Measurements from ENCODE around the gene SNRNP25.

The SNRNP25 gene

DNA sequence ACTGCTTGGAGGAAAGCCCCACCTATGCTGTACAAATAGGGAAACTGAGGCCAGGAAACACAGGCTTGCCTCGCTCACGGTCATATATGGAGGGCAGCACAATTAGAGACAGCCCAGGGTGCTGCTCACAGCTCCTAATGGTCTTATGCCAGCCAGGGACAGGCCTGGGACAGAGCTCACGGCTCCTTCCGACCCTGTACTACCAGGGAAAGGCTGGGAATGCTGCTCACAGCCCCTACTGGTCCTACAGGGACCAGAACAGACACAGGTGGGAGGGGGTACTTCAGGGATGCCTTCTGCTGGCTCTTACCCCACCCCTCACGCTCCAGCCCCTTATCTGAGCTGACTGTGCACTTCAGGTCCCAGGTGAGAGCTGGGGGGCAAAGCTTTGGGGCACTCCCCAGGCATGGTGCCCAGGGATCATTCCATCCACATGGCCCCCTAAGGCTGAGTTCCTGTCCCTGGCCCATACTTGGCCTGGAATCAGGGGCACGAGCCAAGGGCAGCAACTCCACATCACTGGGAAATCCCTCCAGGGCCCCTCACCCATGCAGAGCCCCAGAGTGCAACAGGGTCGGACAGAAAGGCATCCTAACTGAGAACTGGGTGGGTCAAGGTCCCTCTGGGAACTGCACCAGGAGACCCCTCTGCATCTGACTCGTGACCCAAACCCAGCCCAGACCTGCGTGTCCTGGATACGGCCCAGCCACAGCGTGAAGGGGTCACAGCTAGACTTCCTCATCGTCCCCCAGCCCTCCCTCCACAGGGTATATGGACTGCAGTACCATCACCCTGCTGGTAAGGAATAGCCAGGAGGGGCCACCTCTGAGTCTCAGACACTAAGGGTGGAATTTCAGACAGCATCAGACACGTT is 12.9 kb downstream of the SNRNP25 start:
- DNase-seq (ENCODE audit: low read depth): no peak
- no peak for TF ChIP-seq CTCF (conservative IDR thresholded peaks at IDR 0.05; ENCODE audit: control insufficient read depth, insufficient read depth, low read depth, low read length)
- H3K4me3 ChIP-seq (ENCODE audit: control insufficient read depth, low read depth, low read length): no peak overlapping the region

DNA sequence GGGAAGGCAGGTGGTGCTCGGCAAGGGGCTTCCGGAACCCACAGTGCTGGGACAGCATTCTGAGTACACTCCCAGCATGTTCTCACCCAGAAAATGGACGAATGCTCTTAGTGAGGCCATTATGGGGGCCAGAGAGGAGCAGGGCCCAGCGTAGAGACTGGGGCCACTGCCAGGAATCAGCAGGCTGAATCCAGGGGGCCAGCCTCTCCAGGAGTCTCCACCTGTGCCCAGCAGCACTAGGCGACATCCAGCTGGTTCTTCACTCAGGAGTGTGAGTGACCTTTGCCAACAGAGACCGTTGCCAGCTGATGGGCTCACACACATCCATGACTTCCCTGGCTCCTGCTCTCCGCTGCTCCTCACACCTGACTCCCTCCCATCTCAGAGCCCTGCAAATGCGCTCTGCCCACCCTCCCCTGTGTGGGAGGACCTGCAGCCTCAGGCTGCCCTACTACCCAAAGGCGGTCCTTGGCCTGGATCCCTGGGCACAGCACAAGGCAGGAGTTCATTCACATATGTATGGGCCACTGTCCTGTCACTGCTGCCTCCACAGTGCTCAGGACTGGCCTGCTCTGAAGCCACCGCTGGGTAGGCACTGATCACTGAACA is 13.7 kb downstream of the SNRNP25 start:
- no peak for DNase-seq (ENCODE audit: low read depth)
- TF ChIP-seq CTCF (conservative IDR thresholded peaks at IDR 0.05; ENCODE audit: control insufficient read depth, insufficient read depth, low read depth, low read length): no peak
- H3K4me3 ChIP-seq (ENCODE audit: control insufficient read depth, low read depth, low read length): no peak overlapping the region

- peak; percentile 67 for DNase-seq (ENCODE audit: low read depth)
- H3K4me3 ChIP-seq (ENCODE audit: control insufficient read depth, low read depth, low read length): no peak overlapping the region
- TF ChIP-seq CTCF (conservative IDR thresholded peaks at IDR 0.05; ENCODE audit: control insufficient read depth, insufficient read depth, low read depth, low read length): no peak
These were observed 14.5 kb downstream of the SNRNP25 start for GRCh38 chr16:67884-68789.

DNA sequence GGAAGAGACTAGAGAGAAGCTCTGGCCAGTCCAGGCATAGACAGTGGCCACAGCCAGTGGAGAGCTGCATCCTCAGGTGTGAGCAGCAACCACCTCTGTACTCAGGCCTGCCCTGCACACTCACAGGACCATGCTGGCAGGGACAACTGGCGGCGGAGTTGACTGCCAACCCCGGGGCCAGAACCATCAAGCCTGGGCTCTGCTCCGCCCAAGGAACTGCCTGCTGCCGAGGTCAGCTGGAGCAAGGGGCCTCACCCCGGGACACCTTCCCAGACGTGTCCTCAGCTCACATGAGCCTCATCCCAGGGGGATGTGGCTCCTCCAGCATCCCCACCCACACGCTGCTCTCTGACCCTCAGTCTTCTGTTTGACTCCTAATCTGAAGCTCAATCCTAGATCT is 15.6 kb downstream of the SNRNP25 start:
- DNase-seq (ENCODE audit: low read depth): no peak
- H3K4me3 ChIP-seq (ENCODE audit: control insufficient read depth, low read depth, low read length): no peak overlapping the region
- TF ChIP-seq CTCF (conservative IDR thresholded peaks at IDR 0.05; ENCODE audit: control insufficient read depth, insufficient read depth, low read depth, low read length): no peak

DNA sequence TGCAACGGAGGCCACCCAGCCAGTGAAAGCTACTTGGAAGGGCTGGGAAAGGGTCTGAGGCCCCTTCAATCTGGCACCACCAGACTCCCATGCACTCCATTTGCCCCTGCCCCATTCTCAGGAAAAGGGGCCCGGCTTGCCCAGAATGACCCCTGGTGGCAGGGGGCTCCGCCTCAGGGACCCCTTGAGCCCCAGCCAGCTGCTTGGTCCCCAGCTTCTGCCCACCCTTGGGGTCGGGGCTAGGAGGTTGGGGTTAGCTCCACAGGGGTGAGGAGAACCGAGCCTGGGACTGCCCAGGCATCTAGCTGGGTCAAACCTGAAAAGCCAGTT is 17.5 kb downstream of the SNRNP25 start:
- H3K4me3 ChIP-seq (ENCODE audit: control insufficient read depth, low read depth, low read length): peak overlapping the region; percentile 73

More for the DNA sequence above, 17.5 kb downstream of the SNRNP25 start:
- DNase-seq (ENCODE audit: low read depth): no peak
- TF ChIP-seq CTCF (conservative IDR thresholded peaks at IDR 0.05; ENCODE audit: control insufficient read depth, insufficient read depth, low read depth, low read length): no peak
